ENCODE data around the gene ALDH7A1. TPM values are rescaled to one million over a fixed set of nuclear protein-coding genes. Genes with fewer than 3 reads are reported as not detected.
"Not testable (repeated sequence)": the region's sequence is repeated elsewhere in the genome, so short reads cannot be mapped to it uniquely, and the experiment has no call there.

Gene ALDH7A1
- total and polyA plus RNA-seq, 3 donors from 2014 or later, result 50.0 to 68.3 (median 57.2) TPM

GRCh38 chr5:126610160-126610559, 15.1 kb upstream of the ALDH7A1 start:
- no peak overlapping the region for H3K4me3 ChIP-seq
- intact Hi-C loops (cut with DNase I; ENCODE audit: low total_unique reads), result no loop called here
- no peaks in the 10 kb centered on the region for H3K27me3 ChIP-seq
- no peaks in the 10 kb centered on the region for H3K36me3 ChIP-seq (ENCODE audit: low read depth, missing control alignments)
- TF ChIP-seq POLR2A (IDR thresholded peaks at IDR 0.05), result no peak
- H3K4me1 ChIP-seq, result no peaks in the 10 kb centered on the region
- DNase-seq, result no peak
- H3K27ac ChIP-seq, result no peak overlapping the region
- no peaks in the 10 kb centered on the region for H3K9me3 ChIP-seq
- WGBS, 2 donors, result 67 to 69% methylated on average over 2 of the region's 2 CpGs

- intact Hi-C loops (cut with DNase I; ENCODE audit: low total_unique reads), result no loop called here
- Histone ChIP-seq H3K36me3 (ENCODE audit: low read depth, missing control alignments) (no peaks in the 10 kb centered on the region), H3K4me3 (no peak overlapping the region), H3K27me3 (no peaks in the 10 kb centered on the region), H3K9me3 (no peaks in the 10 kb centered on the region), H3K4me1 (peaks cover 9% of the 10 kb centered on the region), H3K27ac (no peak overlapping the region)
- no peak for DNase-seq
- WGBS, 2 donors, result 87 to 89% methylated on average over 5 of the region's 5 CpGs
- TF ChIP-seq POLR2A (IDR thresholded peaks at IDR 0.05) (no peak), CTCF (IDR thresholded peaks at IDR 0.05) (no peak)
These were observed 10.5 kb upstream of the ALDH7A1 start for GRCh38 chr5:126605525-126605924.

- H3K36me3 ChIP-seq (ENCODE audit: low read depth, missing control alignments), result no peaks in the 10 kb centered on the region
These were observed 8.5 kb upstream of the ALDH7A1 start for GRCh38 chr5:126603402-126603991.

GRCh38 chr5:126600631-126601511, 5.9 kb upstream of the ALDH7A1 start, which contains the start of gene PHAX:
Gene PHAX (plus strand): TSS chr5:126600947. CDS start chr5:126600963, 16 bp downstream.
- peak; percentile 85 for DNase-seq
- H3K4me1 ChIP-seq, result peaks cover 9% of the 10 kb centered on the region
- WGBS, 2 donors, result 2% methylated on average over 72 to 78 of the region's 79 CpGs
- peak within 1 kb of the TSS; percentile 85 to 92 for H3K27ac ChIP-seq
- TF ChIP-seq CTCF (IDR thresholded peaks at IDR 0.05), result peak; percentile 62 to 68 (median 64)
- TF ChIP-seq POLR2A (IDR thresholded peaks at IDR 0.05), result no peak
- no peaks in the 10 kb centered on the region for H3K9me3 ChIP-seq
- no peaks in the 10 kb centered on the region for H3K36me3 ChIP-seq (ENCODE audit: low read depth, missing control alignments)
- no peaks in the 10 kb centered on the region for H3K27me3 ChIP-seq
- intact Hi-C loops (cut with DNase I; ENCODE audit: low total_unique reads), result no loop called here
- H3K4me3 ChIP-seq, result peak within 1 kb of the TSS; percentile 90 to 99

More at GRCh38 chr5:126603402-126603991, 8.5 kb upstream of the ALDH7A1 start:
- H3K27me3 ChIP-seq, result no peaks in the 10 kb centered on the region
- H3K4me1 ChIP-seq, result peaks cover 9% of the 10 kb centered on the region
- DNase-seq, result no peak
- intact Hi-C loops (cut with DNase I; ENCODE audit: low total_unique reads), result no loop called here
- TF ChIP-seq POLR2A (IDR thresholded peaks at IDR 0.05), result no peak
- TF ChIP-seq CTCF (IDR thresholded peaks at IDR 0.05), result no peak
- no peak overlapping the region for H3K4me3 ChIP-seq
- no peak overlapping the region for H3K27ac ChIP-seq
- no peaks in the 10 kb centered on the region for H3K9me3 ChIP-seq
- WGBS, 2 donors, result 78 to 83% methylated on average over 6 of the region's 6 CpGs

GRCh38 chr5:126599971-126600630, 5.1 kb upstream of the ALDH7A1 start:
- H3K9me3 ChIP-seq; intact Hi-C loops (cut with DNase I; ENCODE audit: low total_unique reads); DNase-seq; H3K4me1 ChIP-seq; H3K27me3 ChIP-seq; H3K36me3 ChIP-seq (ENCODE audit: low read depth, missing control alignments): not testable (repeated sequence)
- WGBS, 2 donors, result 40 to 49% methylated on average over 15 of the region's 15 CpGs
- H3K27ac ChIP-seq, result peak overlapping the region in 1 of 2 donors; percentile 92
- peak overlapping the region; percentile 90 to 99 for H3K4me3 ChIP-seq
